ENCODE data around the gene PIK3C2B.
"Not testable (repeated sequence)": the region's sequence is repeated elsewhere in the genome, so short reads cannot be mapped to it uniquely, and the experiment has no call there.

Gene PIK3C2B

GRCh38 chr1:204506201-204506968 is 11.8 kb upstream of the PIK3C2B start:
- peak; percentile 89 for DNase-seq

GRCh38 chr1:204505674-204506200 is 11.1 kb upstream of the PIK3C2B start:
- no peak for DNase-seq

GRCh38 chr1:204503913-204504519 is 9.4 kb upstream of the PIK3C2B start:
- no peak for DNase-seq

- peak; percentile 79 for DNase-seq
Measured at GRCh38 chr1:204503122-204503912, 8.7 kb upstream of the PIK3C2B start.

GRCh38 chr1:204502241-204502640 is 7.6 kb upstream of the PIK3C2B start:
- DNase-seq, result no peak

- DNase-seq, result no peak
Measured at GRCh38 chr1:204499511-204500468, 5.2 kb upstream of the PIK3C2B start.

GRCh38 chr1:204498981-204499380 is 4.4 kb upstream of the PIK3C2B start:
- no peak for DNase-seq

GRCh38 chr1:204495777-204496176 is 1.2 kb upstream of the PIK3C2B start:
- no peak for DNase-seq

GRCh38 chr1:204495078-204495753 is 611 bp upstream of the PIK3C2B start:
- no peak for DNase-seq

- peak; percentile 60 for DNase-seq
Measured at GRCh38 chr1:204493984-204494280, 673 bp downstream of the PIK3C2B start.

GRCh38 chr1:204493145-204493983 is 1.2 kb downstream of the PIK3C2B start:
- DNase-seq, result peak; percentile 48

GRCh38 chr1:204491655-204492054 is 3.0 kb downstream of the PIK3C2B start:
- no peak for DNase-seq

- no peak for DNase-seq
Measured at GRCh38 chr1:204487256-204487615, 7.4 kb downstream of the PIK3C2B start.

GRCh38 chr1:204486513-204487255 is 7.9 kb downstream of the PIK3C2B start:
- DNase-seq, result not testable (repeated sequence)

- no peak for DNase-seq
Measured at GRCh38 chr1:204483791-204484190, 10.8 kb downstream of the PIK3C2B start.

GRCh38 chr1:204480515-204480914 is 14.1 kb downstream of the PIK3C2B start:
- no peak for DNase-seq

- DNase-seq, result no peak
Measured at GRCh38 chr1:204479387-204480136, 15.0 kb downstream of the PIK3C2B start.

GRCh38 chr1:204478921-204479320 is 15.7 kb downstream of the PIK3C2B start:
- no peak for DNase-seq

GRCh38 chr1:204478172-204478899 is 16.3 kb downstream of the PIK3C2B start:
- DNase-seq, result no peak

Measured in NCI-H345 (cell line).